Measurements from ENCODE around the gene OR52R1. TPM values are rescaled to one million over a fixed set of nuclear protein-coding genes. Genes with fewer than 3 reads are reported as not detected.

Gene OR52R1
- polyA plus RNA-seq, 3 donors: not detected

DNA sequence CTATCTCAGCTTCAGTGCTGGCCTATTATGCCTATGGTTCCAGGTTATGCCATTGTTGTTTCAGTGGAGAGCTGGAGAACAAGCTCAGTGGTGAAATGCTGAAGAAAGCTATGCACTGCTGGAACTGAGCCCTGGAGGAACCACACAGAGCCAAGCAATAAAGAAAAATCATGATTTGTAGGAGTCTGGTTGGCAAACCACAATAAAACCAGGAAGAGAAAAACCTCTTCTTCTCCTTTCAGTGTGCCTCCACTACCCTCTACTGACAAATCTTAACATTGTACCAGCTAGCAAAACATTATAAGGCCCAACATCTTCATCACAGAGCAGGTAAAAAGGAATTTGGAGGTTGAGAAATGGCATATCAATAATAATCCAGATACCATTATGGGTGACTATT, 22.2 kb upstream of the OR52R1 start:
- Mint-ChIP-seq H3K27me3 (ENCODE audit: low read depth in 3 of 3) (peaks cover 0 to 4% (median 4%) of the 10 kb centered on the region in 3 donors), H3K27ac (no peak overlapping the region)
- H3K9ac ChIP-seq (ENCODE audit: insufficient read depth, low read length, poor library complexity, severe bottlenecking): no peak overlapping the region

GRCh38 chr11:4825132-4825531, 21.0 kb upstream of the OR52R1 start:
- intact Hi-C loops (cut with micrococcal nuclease): no loop called here

More for the DNA sequence above, 22.2 kb upstream of the OR52R1 start:
- intact Hi-C loops (cut with micrococcal nuclease): no loop called here
- Histone ChIP-seq H3K4me2 (replicated peaks; ENCODE audit: extremely low read depth, low read length, poor library complexity, severe bottlenecking) (no peak overlapping the region), H2AFZ (ENCODE audit: insufficient read depth, low read depth, low read length, poor library complexity, severe bottlenecking) (no peak overlapping the region), H3K36me3 (replicated peaks in 1 of 2; ENCODE audit: control insufficient read depth in 1 of 2, insufficient read depth in 2 of 2, low read length in 2 of 2) (no peaks in the 10 kb centered on the region), H3K4me3 (replicated peaks in 1 of 3; ENCODE audit: low read depth in 2 of 3, low read length in 3 of 3) (no peak overlapping the region), H4K20me1 (ENCODE audit: insufficient read depth, low read length) (no peaks in the 10 kb centered on the region), H3K9me3 (replicated peaks in 1 of 2; ENCODE audit: control insufficient read depth in 1 of 2, insufficient read depth in 1 of 2, low read length in 2 of 2) (no peaks in the 10 kb centered on the region), H3K27me3 (ENCODE audit: control insufficient read depth in 2 of 2, insufficient read depth in 2 of 2, low read length in 2 of 2) (no peaks in the 10 kb centered on the region), H3K4me1 (ENCODE audit: control insufficient read depth in 1 of 2, insufficient read depth in 2 of 2, low read length in 2 of 2) (no peaks in the 10 kb centered on the region), H3K27ac (ENCODE audit: low read depth in 1 of 2, low read length in 2 of 2) (no peak overlapping the region), H3K79me2 (ENCODE audit: insufficient read depth, low read length) (no peaks in the 10 kb centered on the region)
- no peak for DNase-seq
- Mint-ChIP-seq H3K4me1 (no peaks in the 10 kb centered on the region), H3K4me3 (no peak overlapping the region), H3K9me3 (no peaks in the 10 kb centered on the region), H3K36me3 (no peaks in the 10 kb centered on the region)
- no peak for TF ChIP-seq CTCF (IDR thresholded peaks at IDR 0.05)

More at GRCh38 chr11:4825132-4825531, 21.0 kb upstream of the OR52R1 start:
- H3K9me3 Mint-ChIP-seq: no peaks in the 10 kb centered on the region
- H3K36me3 Mint-ChIP-seq: no peaks in the 10 kb centered on the region
- H4K20me1 ChIP-seq (ENCODE audit: insufficient read depth, low read length): no peaks in the 10 kb centered on the region
- H3K4me1 ChIP-seq (ENCODE audit: control insufficient read depth in 1 of 2, insufficient read depth in 2 of 2, low read length in 2 of 2): no peaks in the 10 kb centered on the region
- no peak overlapping the region for H3K27ac ChIP-seq (ENCODE audit: low read depth in 1 of 2, low read length in 2 of 2)
- H3K4me3 Mint-ChIP-seq: no peak overlapping the region
- TF ChIP-seq CTCF (IDR thresholded peaks at IDR 0.05): no peak
- DNase-seq: no peak
- H3K9me3 ChIP-seq (replicated peaks in 1 of 2; ENCODE audit: control insufficient read depth in 1 of 2, insufficient read depth in 1 of 2, low read length in 2 of 2): no peaks in the 10 kb centered on the region
- no peaks in the 10 kb centered on the region for H3K27me3 ChIP-seq (ENCODE audit: control insufficient read depth in 2 of 2, insufficient read depth in 2 of 2, low read length in 2 of 2)
- no peak overlapping the region for H3K4me2 ChIP-seq (replicated peaks; ENCODE audit: extremely low read depth, low read length, poor library complexity, severe bottlenecking)
- H3K4me1 Mint-ChIP-seq: no peaks in the 10 kb centered on the region
- H3K9ac ChIP-seq (ENCODE audit: insufficient read depth, low read length, poor library complexity, severe bottlenecking): no peak overlapping the region
- H3K79me2 ChIP-seq (ENCODE audit: insufficient read depth, low read length): no peaks in the 10 kb centered on the region
- H3K4me3 ChIP-seq (replicated peaks in 1 of 3; ENCODE audit: low read depth in 2 of 3, low read length in 3 of 3): no peak overlapping the region
- peaks cover 0 to 4% (median 4%) of the 10 kb centered on the region in 3 donors for H3K27me3 Mint-ChIP-seq (ENCODE audit: low read depth in 3 of 3)
- no peak overlapping the region for H3K27ac Mint-ChIP-seq
- no peaks in the 10 kb centered on the region for H3K36me3 ChIP-seq (replicated peaks in 1 of 2; ENCODE audit: control insufficient read depth in 1 of 2, insufficient read depth in 2 of 2, low read length in 2 of 2)
- no peak overlapping the region for H2AFZ ChIP-seq (ENCODE audit: insufficient read depth, low read depth, low read length, poor library complexity, severe bottlenecking)

All from CD14-positive monocyte (primary cell).